IPS-18a (cell line): ENCODE data around the gene CTDSP2.

Source experiments
- H3K27ac ChIP-seq: one replicate; pipeline ENCODE4 v1.5.1; 2013; ENCODE audit warnings: low read length
- H3K27me3 ChIP-seq: one replicate; pipeline ENCODE4 v1.6.1; 2013; ENCODE audit warnings: mild to moderate bottlenecking, low read length; ENCODE audit not compliant: control insufficient read depth, insufficient read depth
- H3K36me3 ChIP-seq: one replicate; pipeline ENCODE4 v1.6.1; 2013; ENCODE audit warnings: low read depth, low read length; ENCODE audit not compliant: control insufficient read depth
- H3K4me1 ChIP-seq: one replicate; pipeline ENCODE4 v1.6.1; 2013; ENCODE audit warnings: low read depth, low read length; ENCODE audit not compliant: control insufficient read depth
- H3K4me3 ChIP-seq: one replicate; pipeline ENCODE4 v1.5.1; 2013; ENCODE audit warnings: low read length
- H3K9ac ChIP-seq: one replicate; pipeline ENCODE4 v1.6.1; 2013; ENCODE audit warnings: mild to moderate bottlenecking, low read length, moderate library complexity
- H3K9me3 ChIP-seq: one replicate; pipeline ENCODE4 v1.6.1; 2013; ENCODE audit warnings: low read depth, low read length; ENCODE audit not compliant: control insufficient read depth

The CTDSP2 gene

GRCh38 chr12:57771236-57771872 lies 75.2 kb downstream of the CTDSP2 start:
- H3K36me3 ChIP-seq = peaks cover 26% of the 10 kb centered on the region
- peak overlapping the region; percentile 96 for H3K27ac ChIP-seq
- no peaks in the 10 kb centered on the region for H3K9me3 ChIP-seq
- peak overlapping the region; percentile 96 for H3K9ac ChIP-seq
- H3K4me1 ChIP-seq = peaks cover 13% of the 10 kb centered on the region
- H3K27me3 ChIP-seq = peaks cover 24% of the 10 kb centered on the region
- peak overlapping the region; percentile 89 for H3K4me3 ChIP-seq

- Histone ChIP-seq H3K9ac (no peak overlapping the region), H3K36me3 (peaks cover 26% of the 10 kb centered on the region), H3K4me3 (no peak overlapping the region), H3K9me3 (no peaks in the 10 kb centered on the region), H3K27ac (no peak overlapping the region), H3K4me1 (peaks cover 17% of the 10 kb centered on the region), H3K27me3 (peaks cover 30% of the 10 kb centered on the region)
Observed at GRCh38 chr12:57770734-57771133, 75.8 kb downstream of the CTDSP2 start.
